Transverse colon (tissue), 4 donors: ENCODE data around the gene KCNJ14. TPM values are rescaled to one million over a fixed set of nuclear protein-coding genes. Genes with fewer than 3 reads are reported as not detected.

Source experiments
- DNase-seq: peaks from one replicate; pipeline ENCODE4 v3.0.0-alpha.2; 2019
- H3K27ac ChIP-seq, 4 donors: fragments of 200-600 bp; sonication (generic); 2 replicates each; pipeline ENCODE4 v1.5.1; 2016 to 2018; ENCODE audit warnings: inconsistent platforms in 4 of 4
- H3K27me3 ChIP-seq: fragments of 200-600 bp; sonication (generic); 2 replicates; pipeline ENCODE4 v1.5.1; 2017; ENCODE audit warnings: inconsistent platforms
- H3K36me3 ChIP-seq, 4 donors: fragments of 200-600 bp; sonication (generic); 2 replicates each; pipeline ENCODE4 v1.5.1; 2017 to 2019; ENCODE audit warnings: inconsistent platforms in 4 of 4
- H3K4me1 ChIP-seq, 4 donors: fragments of 200-600 bp; sonication (generic); 2 replicates each; pipeline ENCODE4 v1.5.1; 2017 to 2020; ENCODE audit warnings: inconsistent platforms in 4 of 4
- H3K4me3 ChIP-seq, 4 donors: fragments of 200-600 bp; sonication (generic); 1 replicate in 1 of 4; 2 replicates in 3 of 4; pipeline versions ENCODE4 v1.5.1 to v1.6.1; 2017 to 2019; ENCODE audit warnings: inconsistent platforms in 4 of 4
- H3K9me3 ChIP-seq, 2 donors: fragments of 200-600 bp; sonication (generic); 2 replicates each; pipeline ENCODE4 v1.5.1; 2017 to 2019; ENCODE audit warnings: inconsistent platforms in 2 of 2
- CTCF ChIP-seq, 5 experiments: fragments of 200-600 bp in 3 of 5; fragments of 450-650 bp in 2 of 5; sonication (generic) in 3 of 5; IDR thresholded peaks; 1 replicate in 2 of 5; 2 replicates in 3 of 5; pipeline ENCODE4 v1.5.1; 2016 to 2017; ENCODE audit warnings: antibody characterized with exemption in 5 of 5, inconsistent platforms in 3 of 5, mild to moderate bottlenecking in 2 of 5, moderate library complexity in 1 of 5
- EP300 ChIP-seq: sonication (generic); formaldehyde crosslinking; IDR thresholded peaks from one replicate; pipeline ENCODE4 v1.6.1; 2017; ENCODE audit warnings: antibody characterized with exemption, low read depth
- POLR2A ChIP-seq: fragments of 450-650 bp; IDR thresholded peaks from one replicate; pipeline ENCODE4 v1.6.1; 2016; ENCODE audit warnings: antibody characterized with exemption, mild to moderate bottlenecking, moderate library complexity
- POLR2AphosphoS5 ChIP-seq, 3 donors: sonication (generic); formaldehyde crosslinking; IDR thresholded peaks; one replicate each; pipeline ENCODE4 v1.6.1; 2016; ENCODE audit warnings: antibody characterized with exemption in 3 of 3
- WGBS, 2 donors: methylation state at CpG; one replicate each; pipeline ENCODE4 v1.1.5; 2018; ENCODE audit warnings: low coverage in 1 of 2; 5-methylcytosine and 5-hydroxymethylcytosine counted together
- in situ Hi-C, 4 donors: fragments of 200-750 bp; cut with MboI; loops; one replicate each; pipeline versions ENCODE4 v1.15.0 to v1.15.1; 2017; ENCODE audit warnings: low sequenced_read_pairs in 3 of 4, low pct_ligation_motif_present in 1 of 4, low pct_unique_long_range_greater_than_20kb in 1 of 4
- intact Hi-C: fragments of 100-400 bp; cut with DNase I; formaldehyde crosslinking; loops from one replicate; pipeline ENCODE4 v1.15.1; 2023; ENCODE audit warnings: low total_unique reads
- total RNA-seq, 4 donors: library from RNA; depleted of rRNA; stranded (reverse); fragments of >200 nt; gene quantifications; one replicate each; pipeline ENCODE4 v1.1.0, GENCODE V29; 2016

KCNJ14 gene
- total RNA-seq, 4 donors from 2014 or later: 0.41 to 0.64 TPM; not detected in 2

DNA sequence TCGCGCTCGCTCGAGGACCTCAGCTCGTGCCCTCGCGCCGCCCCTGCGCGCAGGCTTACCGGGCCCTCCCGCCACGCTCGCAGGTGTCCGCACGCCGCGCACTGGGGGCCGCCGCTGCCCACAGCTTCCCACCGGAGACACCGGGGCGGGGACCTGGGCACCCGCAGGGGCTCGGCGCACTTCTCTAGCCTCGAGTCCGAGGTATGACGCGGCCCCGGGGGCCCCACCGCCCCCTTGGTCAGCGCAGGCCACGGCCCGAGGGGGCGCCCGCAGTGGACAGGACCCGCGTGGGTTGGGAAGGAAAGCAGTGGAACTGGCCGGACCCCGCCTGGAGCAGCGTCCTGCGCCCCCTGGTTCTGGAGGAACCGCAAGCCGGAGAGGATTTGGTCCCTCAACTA lies 11.6 kb upstream of the KCNJ14 start:
- Histone ChIP-seq H3K4me1 (peaks cover 8 to 26% (median 15%) of the 10 kb centered on the region in 4 donors), H3K27me3 (peaks cover 40% of the 10 kb centered on the region), H3K36me3 (no peaks in the 10 kb centered on the region), H3K27ac (no peak overlapping the region), H3K9me3 (no peaks in the 10 kb centered on the region), H3K4me3 (peak overlapping the region in 1 of 4 donors; percentile 97)
- in situ Hi-C loops (no loop called here), intact Hi-C loops (no loop called here)
- 31% methylated on average over 27 of the region's 45 CpGs; no CpG with 5 or more reads in 1 of the 2 donors for WGBS, 2 donors
- TF ChIP-seq EP300 (no peak), POLR2A (no peak), POLR2AphosphoS5 (IDR thresholded peaks at IDR 0.05) (no peak), CTCF (IDR thresholded peaks at IDR 0.05) (no peak)
- DNase-seq: no peak

GRCh38 chr19:48444129-48444935 lies 11.0 kb upstream of the KCNJ14 start:
- H3K4me1 ChIP-seq: peaks cover 8 to 26% (median 15%) of the 10 kb centered on the region in 4 donors
- intact Hi-C loops: no loop called here
- no peak for DNase-seq
- in situ Hi-C loops: no loop called here
- H3K4me3 ChIP-seq: peak overlapping the region in 2 of 4 donors; percentile 4 to 97
- H3K27me3 ChIP-seq: peaks cover 40% of the 10 kb centered on the region
- H3K27ac ChIP-seq: peak overlapping the region in 3 of 4 donors; percentile 77 to 87 (median 85)
- no peaks in the 10 kb centered on the region for H3K9me3 ChIP-seq
- no peaks in the 10 kb centered on the region for H3K36me3 ChIP-seq
- 19 to 40% methylated on average over 2 to 38 of the region's 38 CpGs for WGBS, 2 donors
- TF ChIP-seq POLR2AphosphoS5 (IDR thresholded peaks at IDR 0.05) (no peak), POLR2A (no peak), CTCF (IDR thresholded peaks at IDR 0.05) (no peak), EP300 (no peak)

DNA sequence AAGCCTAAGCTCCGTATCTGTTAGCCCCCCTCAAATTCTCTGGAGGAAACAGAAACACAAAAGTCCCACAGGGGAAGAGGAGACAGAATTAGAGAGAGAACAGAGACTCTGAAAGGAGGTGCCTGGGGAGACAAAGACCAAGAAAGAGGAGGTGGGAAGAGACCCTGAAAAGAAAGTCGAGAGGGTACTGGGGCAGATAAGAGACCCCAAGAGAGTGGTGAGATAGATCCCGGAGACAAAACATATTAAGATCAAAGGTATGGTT lies 10.5 kb upstream of the KCNJ14 start:
- H3K36me3 ChIP-seq: peaks cover 0 to 1% (median 0%) of the 10 kb centered on the region in 4 donors
- H3K4me1 ChIP-seq: peaks cover 8 to 26% (median 15%) of the 10 kb centered on the region in 4 donors
- no peaks in the 10 kb centered on the region for H3K9me3 ChIP-seq
- H3K27ac ChIP-seq: peak overlapping the region; percentile 77 to 88 (median 86)
- WGBS, 2 donors: 21 to 57% methylated on average over 2 to 3 of the region's 3 CpGs
- TF ChIP-seq POLR2AphosphoS5 (IDR thresholded peaks at IDR 0.05) (no peak), EP300 (no peak), POLR2A (no peak), CTCF (IDR thresholded peaks at IDR 0.05) (no peak)
- no peak for DNase-seq
- intact Hi-C loops: no loop called here
- peak overlapping the region in 2 of 4 donors; percentile 87 to 97 for H3K4me3 ChIP-seq
- in situ Hi-C loops: no loop called here
- H3K27me3 ChIP-seq: peaks cover 40% of the 10 kb centered on the region

- no peak for DNase-seq
- peak overlapping the region in 3 of 4 donors; percentile 87 to 97 (median 95) for H3K4me3 ChIP-seq
- TF ChIP-seq CTCF (IDR thresholded peaks at IDR 0.05): peak in 3 of 5 experiments; percentile 34 to 46 (median 38)
- no peak for TF ChIP-seq POLR2AphosphoS5 (IDR thresholded peaks at IDR 0.05)
- peaks cover 0 to 5% (median 1%) of the 10 kb centered on the region in 4 donors for H3K36me3 ChIP-seq
- H3K9me3 ChIP-seq: no peaks in the 10 kb centered on the region
- peak overlapping the region; percentile 77 to 88 (median 86) for H3K27ac ChIP-seq
- peaks cover 36% of the 10 kb centered on the region for H3K27me3 ChIP-seq
- in situ Hi-C loops (no loop called here), intact Hi-C loops (no loop called here)
- H3K4me1 ChIP-seq: peaks cover 8 to 26% (median 15%) of the 10 kb centered on the region in 4 donors
- 8% methylated on average over 6 of the region's 6 CpGs; no CpG with 5 or more reads in 1 of the 2 donors for WGBS, 2 donors
Observed at GRCh38 chr19:48445256-48445605, 10.1 kb upstream of the KCNJ14 start.
